Tibial nerve (tissue), 4 donors: ENCODE measurements around the gene ARL4C. TPM values are rescaled to one million over a fixed set of nuclear protein-coding genes. Genes with fewer than 3 reads are reported as not detected.

Experiments
- DNase-seq, 2 donors: peaks; one replicate each; pipeline ENCODE4 v3.0.0-alpha.2; 2019; ENCODE audit warnings: low spot score in 2 of 2
- H3K27ac ChIP-seq, 4 donors: fragments of 200-600 bp; sonication (generic) in 3 of 4; one replicate each; pipeline ENCODE4 v1.5.1; 2017 to 2019; ENCODE audit warnings: mild to moderate bottlenecking in 1 of 4
- H3K27me3 ChIP-seq, 2 donors: fragments of 200-600 bp; sonication (generic) in 1 of 2; one replicate each; pipeline versions ENCODE4 v1.5.1 to v1.6.0; 2017 to 2019
- H3K36me3 ChIP-seq, 3 donors: fragments of 200-600 bp; sonication (generic); one replicate each; pipeline ENCODE4 v1.5.1; 2018 to 2019
- H3K4me1 ChIP-seq, 4 donors: fragments of 200-600 bp; sonication (generic) in 3 of 4; one replicate each; pipeline ENCODE4 v1.5.1; 2017 to 2019
- H3K4me3 ChIP-seq, 4 donors: fragments of 200-600 bp; sonication (generic) in 3 of 4; one replicate each; pipeline ENCODE4 v1.5.1; 2017 to 2019; ENCODE audit warnings: mild to moderate bottlenecking in 1 of 4, moderate library complexity in 1 of 4
- H3K9me3 ChIP-seq, 4 donors: fragments of 200-600 bp; sonication (generic) in 3 of 4; one replicate each; pipeline ENCODE4 v1.5.1; 2017 to 2019
- CTCF ChIP-seq, 5 experiments: fragments of 200-600 bp in 3 of 5; fragments of 450-650 bp in 2 of 5; sonication (generic) in 3 of 5; IDR thresholded peaks; one replicate each; pipeline ENCODE4 v1.5.1; 2016 to 2019; ENCODE audit warnings: antibody characterized with exemption in 5 of 5, mild to moderate bottlenecking in 3 of 5, moderate library complexity in 2 of 5
- EP300 ChIP-seq, 2 donors: sonication (generic); formaldehyde crosslinking; IDR thresholded peaks; one replicate each; pipeline ENCODE4 v1.6.1; 2017; ENCODE audit warnings: antibody characterized with exemption in 2 of 2, mild to moderate bottlenecking in 1 of 2
- POLR2A ChIP-seq, 2 donors: fragments of 450-650 bp; IDR thresholded peaks; one replicate each; pipeline ENCODE4 v1.6.1; 2017; ENCODE audit warnings: antibody characterized with exemption in 2 of 2, mild to moderate bottlenecking in 2 of 2, moderate library complexity in 2 of 2
- WGBS, 2 donors: methylation state at CpG; one replicate each; pipeline ENCODE4 v1.1.5; 2018; 5-methylcytosine and 5-hydroxymethylcytosine counted together
- total RNA-seq, 4 donors: library from RNA; depleted of rRNA; stranded (reverse); fragments of >200 nt; gene quantifications; one replicate each; pipeline ENCODE4 v1.1.0, GENCODE V29; 2016

The ARL4C gene
- total RNA-seq, 4 donors from 2014 or later: 5.5 to 13.3 (median 10.8) TPM

- no peaks in the 10 kb centered on the region for H3K27me3 ChIP-seq
- no peak for DNase-seq
- no peak for TF ChIP-seq EP300 (IDR thresholded peaks at IDR 0.05)
- TF ChIP-seq POLR2A (IDR thresholded peaks at IDR 0.05): no peak
- TF ChIP-seq CTCF (IDR thresholded peaks at IDR 0.05): no peak
- no peaks in the 10 kb centered on the region for H3K9me3 ChIP-seq
- no peak overlapping the region for H3K27ac ChIP-seq
- no peaks in the 10 kb centered on the region for H3K4me1 ChIP-seq
- no peaks in the 10 kb centered on the region for H3K36me3 ChIP-seq
- WGBS, 2 donors: 60 to 65% methylated on average over 8 of the region's 8 CpGs
- no peak overlapping the region for H3K4me3 ChIP-seq
These were observed 7.9 kb downstream of the ARL4C start for GRCh38 chr2:234488913-234489451.

GRCh38 chr2:234488486-234488885, 8.4 kb downstream of the ARL4C start:
- Histone ChIP-seq H3K27ac (no peak overlapping the region), H3K4me1 (no peaks in the 10 kb centered on the region), H3K4me3 (no peak overlapping the region), H3K27me3 (no peaks in the 10 kb centered on the region), H3K9me3 (no peaks in the 10 kb centered on the region), H3K36me3 (no peaks in the 10 kb centered on the region)
- WGBS, 2 donors: 74 to 78% methylated on average over 1 of the region's 1 CpG
- no peak for DNase-seq
- no peak for TF ChIP-seq POLR2A (IDR thresholded peaks at IDR 0.05)

GRCh38 chr2:234487356-234487755, 9.5 kb downstream of the ARL4C start:
- H3K36me3 ChIP-seq: no peaks in the 10 kb centered on the region
- TF ChIP-seq POLR2A (IDR thresholded peaks at IDR 0.05) (no peak), EP300 (IDR thresholded peaks at IDR 0.05) (no peak), CTCF (IDR thresholded peaks at IDR 0.05) (no peak)
- H3K4me3 ChIP-seq: no peak overlapping the region
- no peak for DNase-seq
- no peaks in the 10 kb centered on the region for H3K4me1 ChIP-seq
- no peak overlapping the region for H3K27ac ChIP-seq
- H3K27me3 ChIP-seq: no peaks in the 10 kb centered on the region
- 60 to 79% methylated on average over 3 of the region's 3 CpGs for WGBS, 2 donors
- no peaks in the 10 kb centered on the region for H3K9me3 ChIP-seq

- DNase-seq: no peak
- Histone ChIP-seq H3K36me3 (no peaks in the 10 kb centered on the region), H3K4me1 (no peaks in the 10 kb centered on the region), H3K4me3 (no peak overlapping the region), H3K9me3 (no peaks in the 10 kb centered on the region), H3K27ac (no peak overlapping the region), H3K27me3 (no peaks in the 10 kb centered on the region)
- TF ChIP-seq CTCF (IDR thresholded peaks at IDR 0.05): peak in 2 of 5 experiments; percentile 24 to 34
- no peak for TF ChIP-seq EP300 (IDR thresholded peaks at IDR 0.05)
- TF ChIP-seq POLR2A (IDR thresholded peaks at IDR 0.05): no peak
- WGBS, 2 donors: 68 to 70% methylated on average over 9 of the region's 9 CpGs
These were observed 13.2 kb downstream of the ARL4C start for GRCh38 chr2:234483568-234484251.

- no peak overlapping the region for H3K4me3 ChIP-seq
- no peak for TF ChIP-seq POLR2A (IDR thresholded peaks at IDR 0.05)
- no peak for TF ChIP-seq CTCF (IDR thresholded peaks at IDR 0.05)
- no peak for TF ChIP-seq EP300 (IDR thresholded peaks at IDR 0.05)
- no peaks in the 10 kb centered on the region for H3K9me3 ChIP-seq
- H3K27ac ChIP-seq: no peak overlapping the region
- no peaks in the 10 kb centered on the region for H3K27me3 ChIP-seq
- H3K36me3 ChIP-seq: no peaks in the 10 kb centered on the region
- WGBS, 2 donors: 81 to 90% methylated on average over 5 of the region's 5 CpGs
- no peaks in the 10 kb centered on the region for H3K4me1 ChIP-seq
- no peak for DNase-seq
These were observed 15.6 kb downstream of the ARL4C start for GRCh38 chr2:234481301-234481700.
